HepG2 (cell line): ENCODE measurements around the gene KCNAB2.

Experiments
- EED ChIP-seq: sonication (generic); formaldehyde crosslinking; IDR thresholded peaks from 2 replicates; pipeline ENCODE4 v1.5.0; 2020; ENCODE audit warnings: mild to moderate bottlenecking, missing genetic modification reagents
- RFX5 ChIP-seq: IDR thresholded peaks from 2 replicates; pipeline ENCODE4 v1.6.1; 2011; ENCODE audit warnings: low read depth, low read length, improper control_type of control experiment
- ZFP1 ChIP-seq: IDR thresholded peaks from 2 replicates; pipeline ENCODE4 v1.6.1; 2016

DNA sequence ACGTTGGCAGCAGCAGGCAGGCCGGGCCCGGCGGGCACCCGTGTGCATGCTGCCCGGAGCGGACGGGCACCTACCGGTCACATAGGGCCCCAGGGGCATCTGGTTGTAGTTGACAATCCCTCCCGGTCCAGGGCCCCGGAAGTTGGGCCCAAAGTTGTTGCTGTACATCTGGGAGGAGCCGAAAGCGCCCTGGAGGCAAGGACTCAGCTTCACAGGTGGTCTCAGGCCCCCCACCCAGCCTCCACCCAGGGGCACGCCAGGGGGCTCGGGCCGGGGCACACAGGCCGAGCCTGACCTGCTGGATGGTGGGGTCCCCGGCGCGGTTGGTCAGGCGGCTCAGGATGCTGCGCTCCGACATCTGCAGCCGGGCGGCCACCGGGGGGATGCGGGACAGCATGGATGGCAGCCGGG, 60.6 kb downstream of the KCNAB2 start:
- no peak for TF ChIP-seq RFX5
- no peak for TF ChIP-seq EED (CRISPR knock-in tag)
- TF ChIP-seq ZFP1 (CRISPR knock-in tag) = no peak
